DOHH2 (cell line): ENCODE results near the gene SLC9A9.

Experiments used
- H3F3A ChIP-seq: fragments of 200-600 bp; sonication (generic), shearing (Covaris generic); 2 replicates; pipeline ENCODE4 v1.6.0; 2016; ENCODE audit warnings: antibody characterized with exemption, mild to moderate bottlenecking; ENCODE audit not compliant: control insufficient read depth, insufficient read depth
- H3K27ac ChIP-seq: fragments of 200-600 bp; sonication (generic); 2 replicates; pipeline ENCODE4 v1.5.1; 2014; ENCODE audit warnings: low read depth, mild to moderate bottlenecking, low read length, moderate library complexity
- H3K27me3 ChIP-seq: fragments of 200-600 bp; sonication (generic); 2 replicates; pipeline ENCODE4 v1.6.1; 2014; ENCODE audit warnings: mild to moderate bottlenecking, low read length, mixed read lengths; ENCODE audit not compliant: control insufficient read depth
- H3K36me3 ChIP-seq: fragments of 200-600 bp; sonication (generic); 2 replicates; pipeline ENCODE4 v1.6.1; 2014; ENCODE audit warnings: mild to moderate bottlenecking, low read length, moderate library complexity, mixed read lengths; ENCODE audit not compliant: control insufficient read depth
- H3K4me1 ChIP-seq: fragments of 200-600 bp; sonication (generic); 2 replicates; pipeline ENCODE4 v1.6.1; 2014; ENCODE audit warnings: mild to moderate bottlenecking, low read length, mixed read lengths; ENCODE audit not compliant: control insufficient read depth
- H3K4me2 ChIP-seq: fragments of 200-600 bp; sonication (generic); 2 replicates; pipeline ENCODE4 v1.6.0; 2014; ENCODE audit warnings: mild to moderate bottlenecking, low read length, moderate library complexity
- H3K4me3 ChIP-seq: fragments of 200-600 bp; sonication (generic); 2 replicates; pipeline ENCODE4 v1.5.1; 2014; ENCODE audit warnings: mild to moderate bottlenecking, low read length, mixed read lengths
- H3K79me2 ChIP-seq: fragments of 200-600 bp; sonication (generic); 2 replicates; pipeline ENCODE4 v1.6.1; 2014; ENCODE audit warnings: mild to moderate bottlenecking, low read length, mixed read lengths; ENCODE audit not compliant: control insufficient read depth
- H3K9me2 ChIP-seq: fragments of 200-600 bp; sonication (generic); replicated peaks from 2 replicates; pipeline ENCODE4 v1.6.1; 2014; ENCODE audit warnings: mild to moderate bottlenecking, low read length, mixed read lengths; ENCODE audit not compliant: control insufficient read depth
- H3K9me3 ChIP-seq: fragments of 200-600 bp; sonication (generic); 2 replicates; pipeline ENCODE4 v1.6.1; 2014; ENCODE audit warnings: antibody characterized with exemption, low read length, mixed read lengths; ENCODE audit not compliant: control insufficient read depth, insufficient read depth
- H4K20me1 ChIP-seq: fragments of 200-600 bp; sonication (generic); 2 replicates; pipeline ENCODE4 v1.6.0; 2014; ENCODE audit warnings: low read depth, mild to moderate bottlenecking, antibody characterized with exemption, low read length, moderate library complexity; ENCODE audit not compliant: control insufficient read depth, insufficient read depth
- EZH2phosphoT487 ChIP-seq: fragments of 200-600 bp; sonication (generic); IDR thresholded peaks from 2 replicates; pipeline ENCODE4 v1.6.1; 2017; ENCODE audit warnings: borderline replicate concordance, mild to moderate bottlenecking, antibody characterized with exemption, low read length, moderate library complexity, mixed read lengths
- TF ChIP-seq, protein P1 (sequence below): fragments of 200-600 bp; sonication (generic); IDR thresholded peaks from one replicate; pipeline ENCODE4 v1.5.1; 2014; ENCODE audit warnings: antibody characterized with exemption, mild to moderate bottlenecking, low read depth, low read length; ENCODE audit not compliant: poor library complexity, severe bottlenecking

SLC9A9 gene

GRCh38 chr3:143443851-143444331 lies 404.4 kb downstream of the SLC9A9 start:
- Histone ChIP-seq H3K79me2 (no peaks in the 10 kb centered on the region), H3K27ac (no peak overlapping the region), H3K4me1 (no peaks in the 10 kb centered on the region), H3K9me2 (no peaks in the 10 kb centered on the region), H3K36me3 (no peaks in the 10 kb centered on the region), H4K20me1 (no peaks in the 10 kb centered on the region), H3K9me3 (no peaks in the 10 kb centered on the region), H3K4me2 (no peak overlapping the region), H3K4me3 (no peak overlapping the region), H3F3A (no peaks in the 10 kb centered on the region), H3K27me3 (no peaks in the 10 kb centered on the region)
- TF ChIP-seq, protein P1, sequence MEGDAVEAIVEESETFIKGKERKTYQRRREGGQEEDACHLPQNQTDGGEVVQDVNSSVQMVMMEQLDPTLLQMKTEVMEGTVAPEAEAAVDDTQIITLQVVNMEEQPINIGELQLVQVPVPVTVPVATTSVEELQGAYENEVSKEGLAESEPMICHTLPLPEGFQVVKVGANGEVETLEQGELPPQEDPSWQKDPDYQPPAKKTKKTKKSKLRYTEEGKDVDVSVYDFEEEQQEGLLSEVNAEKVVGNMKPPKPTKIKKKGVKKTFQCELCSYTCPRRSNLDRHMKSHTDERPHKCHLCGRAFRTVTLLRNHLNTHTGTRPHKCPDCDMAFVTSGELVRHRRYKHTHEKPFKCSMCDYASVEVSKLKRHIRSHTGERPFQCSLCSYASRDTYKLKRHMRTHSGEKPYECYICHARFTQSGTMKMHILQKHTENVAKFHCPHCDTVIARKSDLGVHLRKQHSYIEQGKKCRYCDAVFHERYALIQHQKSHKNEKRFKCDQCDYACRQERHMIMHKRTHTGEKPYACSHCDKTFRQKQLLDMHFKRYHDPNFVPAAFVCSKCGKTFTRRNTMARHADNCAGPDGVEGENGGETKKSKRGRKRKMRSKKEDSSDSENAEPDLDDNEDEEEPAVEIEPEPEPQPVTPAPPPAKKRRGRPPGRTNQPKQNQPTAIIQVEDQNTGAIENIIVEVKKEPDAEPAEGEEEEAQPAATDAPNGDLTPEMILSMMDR = no peak
- no peak for TF ChIP-seq EZH2phosphoT487

DNA sequence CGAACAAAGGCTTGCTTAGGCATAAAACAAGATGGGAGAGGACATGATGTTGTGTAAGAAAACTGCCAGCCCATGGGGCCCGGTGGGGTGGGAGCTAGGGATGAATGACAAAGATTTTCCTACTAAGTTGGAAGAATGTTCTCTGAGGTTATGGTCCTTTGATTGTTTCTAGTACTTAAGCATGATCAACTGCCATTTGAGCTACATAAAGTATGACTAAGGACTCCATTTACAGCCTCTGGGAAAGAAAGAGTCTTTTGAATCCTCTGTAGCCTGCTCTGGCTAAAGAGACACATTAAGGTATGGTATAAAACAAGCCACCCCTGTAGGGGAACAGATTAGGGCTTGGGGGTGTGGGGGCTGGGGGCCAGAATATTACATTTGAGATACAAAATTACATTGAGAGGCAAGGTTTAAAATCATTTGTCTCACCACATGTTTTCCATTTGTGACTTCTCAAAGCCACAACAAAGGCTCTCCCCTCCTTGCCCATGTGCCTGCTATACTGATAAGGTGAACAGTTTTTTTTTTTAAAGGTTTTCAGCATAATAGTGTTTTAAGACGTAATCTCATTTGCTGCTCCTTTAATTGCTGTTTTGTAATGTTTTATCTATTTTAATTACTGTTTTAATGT lies 405.3 kb downstream of the SLC9A9 start:
- H3K79me2 ChIP-seq = no peaks in the 10 kb centered on the region
- TF ChIP-seq, protein P1 = no peak
- no peak overlapping the region for H3K4me2 ChIP-seq
- no peaks in the 10 kb centered on the region for H3K9me3 ChIP-seq
- H3K27ac ChIP-seq = no peak overlapping the region
- H3K4me3 ChIP-seq = no peak overlapping the region
- no peaks in the 10 kb centered on the region for H3K9me2 ChIP-seq
- no peaks in the 10 kb centered on the region for H4K20me1 ChIP-seq
- H3K27me3 ChIP-seq = no peaks in the 10 kb centered on the region
- no peaks in the 10 kb centered on the region for H3F3A ChIP-seq
- no peaks in the 10 kb centered on the region for H3K36me3 ChIP-seq
- no peaks in the 10 kb centered on the region for H3K4me1 ChIP-seq

DNA sequence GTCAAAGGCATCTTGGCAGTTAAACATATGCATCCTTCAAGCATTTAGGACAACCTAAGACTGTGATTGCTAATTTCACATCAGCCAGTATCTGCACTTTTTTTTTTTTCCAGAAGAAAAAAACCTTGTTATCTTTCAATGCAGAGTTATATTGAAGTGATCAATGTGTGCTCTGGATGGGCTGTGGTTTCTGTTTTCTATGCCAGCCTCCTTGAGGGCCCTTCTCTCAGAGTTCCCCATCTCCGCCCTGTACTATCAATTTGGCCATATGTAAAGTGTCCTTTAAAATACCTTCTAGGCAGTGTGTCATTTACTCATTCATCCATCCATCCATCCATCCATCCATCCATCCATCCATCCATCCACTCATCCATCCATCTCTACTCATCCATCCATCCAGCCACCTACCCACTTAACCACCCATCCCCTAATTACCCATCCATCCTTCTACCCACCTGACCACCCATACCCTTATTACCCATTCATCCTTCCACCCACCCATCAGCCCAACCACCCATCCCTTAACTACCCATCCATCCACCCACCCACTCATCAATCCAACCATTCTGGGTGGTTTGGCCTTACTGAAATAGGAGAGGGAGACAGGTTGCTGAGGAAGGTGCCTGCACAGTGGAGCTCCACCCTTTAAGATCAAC lies 406.6 kb downstream of the SLC9A9 start:
- Histone ChIP-seq H4K20me1 (no peaks in the 10 kb centered on the region), H3K27me3 (no peaks in the 10 kb centered on the region), H3K27ac (no peak overlapping the region), H3F3A (no peaks in the 10 kb centered on the region), H3K79me2 (no peaks in the 10 kb centered on the region), H3K4me1 (no peaks in the 10 kb centered on the region), H3K36me3 (no peaks in the 10 kb centered on the region), H3K9me2 (no peaks in the 10 kb centered on the region), H3K4me2 (no peak overlapping the region), H3K4me3 (no peak overlapping the region), H3K9me3 (no peaks in the 10 kb centered on the region)
- TF ChIP-seq EZH2phosphoT487 = no peak

DNA sequence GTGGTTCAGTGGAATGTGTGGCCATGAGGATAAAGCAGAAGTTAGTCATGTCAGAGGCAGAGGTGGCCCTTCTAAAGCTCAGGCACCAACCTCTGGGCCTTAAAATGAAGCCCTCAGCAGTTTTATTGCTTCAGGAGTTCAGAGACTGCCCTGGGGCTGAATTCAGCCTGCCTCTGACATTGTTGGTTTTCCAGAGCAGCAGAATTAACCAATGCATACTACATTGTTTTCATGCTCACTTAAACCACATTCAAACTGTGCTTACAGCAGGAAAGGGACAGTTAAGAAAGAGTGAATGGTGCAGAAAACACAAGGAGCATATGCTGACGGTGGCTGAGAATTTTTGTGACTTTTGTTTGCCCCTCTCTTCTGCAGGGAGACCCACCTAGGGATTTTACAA lies 408.5 kb downstream of the SLC9A9 start:
- Histone ChIP-seq H3K9me3 (no peaks in the 10 kb centered on the region), H3F3A (no peaks in the 10 kb centered on the region), H3K27ac (no peak overlapping the region), H3K4me2 (no peak overlapping the region), H3K79me2 (no peaks in the 10 kb centered on the region), H3K36me3 (no peaks in the 10 kb centered on the region), H3K4me1 (no peaks in the 10 kb centered on the region), H3K9me2 (no peaks in the 10 kb centered on the region), H3K4me3 (no peak overlapping the region), H4K20me1 (no peaks in the 10 kb centered on the region), H3K27me3 (no peaks in the 10 kb centered on the region)
- TF ChIP-seq, protein P1 = no peak
- no peak for TF ChIP-seq EZH2phosphoT487
